Activated naive CD4-positive, alpha-beta T cell treated with anti-CD3 and anti-CD28 coated beads, Interleukin-2, amount 50 U/mL, for 72 hours (primary cell): ENCODE results near the gene ATR. TPM values are rescaled to one million over a fixed set of nuclear protein-coding genes. Genes with fewer than 3 reads are reported as not detected.

Source experiments
- ATAC-seq, 2 donors: fragments of 150-1000 bp; cut with Tn5 transposase; 2 replicates each; pipeline ENCODE4 v1.10.0; 2021; ENCODE audit warnings: mild to moderate bottlenecking in 2 of 2, moderate library complexity in 2 of 2
- DNase-seq, 2 donors: peaks; one replicate each; pipeline ENCODE4 v3.0.0; 2021 to 2022; ENCODE audit warnings: low spot score in 2 of 2
- H3K27ac Mint-ChIP-seq, 2 donors: one replicate each; pipeline ENCODE4 v1.8.0; 2022; ENCODE audit warnings: mild to moderate bottlenecking in 2 of 2, mixed read lengths in 2 of 2
- H3K36me3 Mint-ChIP-seq, 2 donors: one replicate each; pipeline ENCODE4 v1.8.0; 2022; ENCODE audit warnings: mixed read lengths in 2 of 2
- H3K9me3 Mint-ChIP-seq, 2 donors: one replicate each; pipeline ENCODE4 v1.8.0; 2022; ENCODE audit warnings: mixed read lengths in 2 of 2
- total RNA-seq, 2 donors: library from RNA; stranded (reverse); gene quantifications; one replicate each; pipeline ENCODE4 v1.2.3, GENCODE V29; 2022

The ATR gene
- total RNA-seq, 2 donors from 2014 or later, result 33.1 to 45.0 TPM

DNA sequence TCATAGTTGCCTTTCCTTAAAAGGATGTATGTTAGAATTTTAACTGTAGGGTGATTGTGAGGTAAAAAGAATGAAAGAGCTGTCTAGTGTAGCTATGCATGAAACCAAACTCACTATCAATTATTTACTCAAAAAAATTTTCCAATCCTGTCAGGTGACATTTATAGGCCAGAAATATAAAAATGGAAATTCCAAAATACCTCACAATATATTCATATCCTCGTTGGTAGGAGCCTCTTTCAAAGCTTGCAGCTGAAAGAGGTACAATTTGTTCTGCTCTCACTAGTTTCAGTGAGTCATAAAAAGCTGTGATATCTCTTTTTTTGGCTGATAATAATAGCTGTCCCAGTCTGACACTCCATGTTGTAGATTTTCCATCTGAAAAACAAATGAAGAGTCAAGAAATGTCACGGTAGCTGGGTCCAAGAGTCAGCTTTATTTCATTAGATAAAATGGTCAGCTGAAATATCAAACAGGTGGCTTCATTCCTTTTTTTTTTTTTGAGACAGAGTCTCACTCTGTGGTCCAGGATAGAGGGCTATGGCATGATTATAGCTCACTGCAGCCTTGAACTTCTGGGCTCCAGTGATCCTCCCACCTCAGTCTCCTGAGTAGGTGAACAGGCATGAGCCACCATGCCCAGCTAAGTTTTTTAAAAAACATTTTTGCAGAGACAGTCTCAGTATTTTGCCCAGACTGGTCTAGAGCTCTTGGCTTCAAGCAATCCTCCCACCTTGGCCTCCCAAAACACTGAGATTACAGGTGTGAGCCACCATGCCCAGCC is 79.9 kb downstream of the ATR start:
- Mint-ChIP-seq H3K9me3 (peaks cover 0 to 7% of the 10 kb centered on the region in 2 donors), H3K27ac (peak overlapping the region; percentile 55 to 87), H3K36me3 (peaks cover 8 to 40% of the 10 kb centered on the region in 2 donors)
- ATAC-seq (peak; percentile 69 to 88), DNase-seq (no peak)

DNA sequence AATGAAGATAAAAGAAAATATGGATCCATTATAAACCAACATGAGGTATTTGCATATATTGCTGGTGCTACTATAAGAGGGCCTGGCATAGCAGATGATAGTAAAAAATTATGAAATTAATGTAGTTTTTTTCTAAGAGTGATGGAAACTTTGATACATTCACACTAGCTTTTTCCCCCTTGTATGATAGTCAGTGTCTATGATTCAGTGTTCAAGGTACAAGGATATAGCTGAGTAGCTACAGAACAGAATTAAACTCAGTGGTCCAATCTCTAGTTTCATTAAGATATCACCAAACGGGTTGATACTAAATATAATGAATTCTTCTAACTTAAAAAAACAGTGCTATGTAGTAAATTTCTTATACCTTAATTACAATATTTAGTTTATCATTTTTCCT is 80.8 kb downstream of the ATR start:
- Mint-ChIP-seq H3K36me3 (peaks cover 8 to 41% of the 10 kb centered on the region in 2 donors), H3K27ac (peak overlapping the region in 1 of 2 donors; percentile 40), H3K9me3 (peaks cover 0 to 7% of the 10 kb centered on the region in 2 donors)
- peak; percentile 47 to 56 for ATAC-seq
- DNase-seq, result no peak

DNA sequence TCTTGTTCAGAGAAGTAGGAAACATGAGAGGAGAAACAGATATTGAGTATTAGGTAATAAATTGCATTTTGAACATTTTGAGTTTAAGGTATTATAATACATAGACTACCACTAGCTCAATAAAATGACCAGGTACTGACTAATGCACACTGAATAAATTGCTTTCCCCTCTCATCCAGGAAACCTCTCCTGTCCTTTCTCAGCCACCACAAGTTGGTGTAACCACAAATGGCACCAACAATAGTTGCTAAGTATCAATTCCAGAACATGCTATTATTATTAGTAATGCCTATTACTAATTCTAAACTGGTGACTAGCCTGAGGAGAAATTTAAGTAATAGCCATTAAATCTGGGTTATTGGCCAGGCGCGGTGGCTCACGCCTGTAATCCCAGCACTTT is 83.4 kb downstream of the ATR start:
- Mint-ChIP-seq H3K36me3 (peaks cover 24 to 44% of the 10 kb centered on the region in 2 donors), H3K9me3 (no peaks in the 10 kb centered on the region)

DNA sequence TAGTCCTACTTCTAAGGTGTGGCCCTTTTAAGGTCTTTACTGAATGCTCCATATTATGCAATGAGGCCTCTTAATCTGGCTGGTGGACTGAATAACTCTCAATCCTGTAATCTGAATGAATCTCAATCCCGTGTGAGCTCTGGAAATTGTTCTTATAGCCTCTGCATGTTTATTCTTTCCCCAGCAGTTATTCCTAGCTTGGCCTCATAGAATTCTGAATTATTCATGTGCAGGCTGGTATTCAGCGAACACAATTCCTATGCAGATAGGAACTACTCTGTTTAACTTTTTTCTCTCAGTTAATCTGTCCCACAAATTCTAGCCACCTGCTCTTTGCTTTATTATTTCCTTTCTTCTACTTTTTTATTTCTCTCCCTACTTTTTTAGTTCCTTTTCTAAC is 86.3 kb downstream of the ATR start:
- Mint-ChIP-seq H3K27ac (peak overlapping the region in 1 of 2 donors; percentile 65), H3K9me3 (no peaks in the 10 kb centered on the region), H3K36me3 (peaks cover 40 to 64% of the 10 kb centered on the region in 2 donors)
- no peak for DNase-seq
- no peak for ATAC-seq

More for the DNA sequence above, 83.4 kb downstream of the ATR start:
- DNase-seq, result no peak
- no peak for ATAC-seq
- H3K27ac Mint-ChIP-seq, result no peak overlapping the region

DNA sequence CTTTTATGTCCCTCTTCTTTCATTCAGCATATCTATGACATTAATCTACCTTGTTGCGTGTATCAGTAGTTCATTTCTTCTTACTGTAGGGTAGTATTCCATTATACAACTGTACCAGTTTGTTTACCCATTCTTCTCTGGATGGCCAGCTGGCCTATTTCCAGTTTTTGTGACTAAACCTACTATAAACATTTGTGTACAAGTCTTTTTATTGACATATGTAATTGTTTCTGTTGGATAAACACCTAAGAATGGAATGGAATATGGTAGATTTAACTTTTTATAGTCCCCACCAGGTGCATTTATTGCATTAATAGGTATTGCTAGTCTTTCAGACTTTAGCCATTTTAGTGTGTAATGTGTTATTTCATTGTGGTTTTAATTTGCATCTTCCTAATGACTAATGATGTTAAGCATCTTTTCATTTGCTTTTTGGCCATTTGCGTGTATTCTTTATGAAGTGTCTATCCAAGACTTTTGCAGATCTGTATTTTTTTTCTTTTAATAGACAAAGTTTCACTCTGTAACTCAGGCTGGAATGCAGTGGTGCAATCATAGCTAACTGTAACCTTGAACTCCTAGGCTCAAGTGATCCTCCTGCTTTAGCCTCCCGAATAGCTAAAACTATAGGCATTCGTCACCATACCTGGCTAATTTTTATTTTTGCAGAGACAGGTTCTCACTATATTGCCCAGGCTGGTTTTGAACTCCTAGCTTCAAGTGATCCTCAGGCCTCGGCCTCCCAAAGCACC is 88.8 kb downstream of the ATR start:
- no peak for ATAC-seq
- Mint-ChIP-seq H3K9me3 (no peaks in the 10 kb centered on the region), H3K36me3 (peaks cover 45 to 72% of the 10 kb centered on the region in 2 donors), H3K27ac (no peak overlapping the region)
- no peak for DNase-seq

DNA sequence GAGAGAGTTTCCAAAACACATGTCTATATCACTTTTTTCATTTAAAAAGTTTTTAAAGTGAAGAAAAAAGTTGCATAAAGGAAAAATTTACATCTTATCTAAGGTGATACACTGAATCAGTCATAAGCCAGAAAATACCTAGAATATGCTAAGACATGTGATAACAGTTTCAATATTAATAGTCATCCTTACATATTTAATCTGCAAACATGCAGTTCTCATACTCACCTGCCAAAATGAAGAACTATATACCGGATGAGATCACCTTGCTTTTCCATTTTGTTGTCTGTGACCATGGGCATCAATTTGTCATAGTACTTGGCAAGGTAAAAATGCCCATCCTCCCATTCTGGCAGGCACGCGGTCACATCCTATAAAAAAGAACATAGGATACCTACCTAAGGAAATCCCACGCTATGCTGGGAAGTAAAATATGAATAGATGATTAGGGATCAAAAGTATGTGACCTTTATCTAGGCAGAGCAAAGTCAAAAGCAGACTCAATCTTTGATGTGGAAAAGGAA is 93.6 kb downstream of the ATR start:
- Mint-ChIP-seq H3K27ac (peak overlapping the region in 1 of 2 donors; percentile 47), H3K9me3 (peaks cover 0 to 5% of the 10 kb centered on the region in 2 donors), H3K36me3 (peaks cover 42 to 82% of the 10 kb centered on the region in 2 donors)
- DNase-seq (no peak), ATAC-seq (peak in 1 of 2 donors; percentile 86)

DNA sequence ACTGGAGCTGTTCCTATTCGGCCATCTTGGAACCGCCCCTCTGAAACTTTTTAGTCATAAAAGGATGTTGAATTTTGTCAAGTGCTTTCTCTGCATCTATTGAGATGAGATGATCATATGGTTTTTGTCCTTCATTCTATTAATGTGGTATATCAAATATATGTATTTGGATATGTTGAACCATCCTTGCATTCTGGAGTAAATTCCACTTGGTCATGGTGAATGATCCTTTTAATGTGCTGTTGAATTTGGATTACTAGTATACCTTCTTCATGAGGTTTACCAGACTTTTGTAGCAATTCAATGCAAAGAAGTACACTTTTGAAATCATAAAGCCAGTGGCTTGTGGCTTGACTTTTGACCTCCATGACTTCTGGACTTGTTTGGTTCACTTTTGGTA is 97.3 kb downstream of the ATR start:
- peaks cover 41 to 67% of the 10 kb centered on the region in 2 donors for H3K36me3 Mint-ChIP-seq
- H3K9me3 Mint-ChIP-seq, result peaks cover 8 to 12% of the 10 kb centered on the region in 2 donors
- ATAC-seq, result no peak
- no peak overlapping the region for H3K27ac Mint-ChIP-seq
- DNase-seq, result no peak

DNA sequence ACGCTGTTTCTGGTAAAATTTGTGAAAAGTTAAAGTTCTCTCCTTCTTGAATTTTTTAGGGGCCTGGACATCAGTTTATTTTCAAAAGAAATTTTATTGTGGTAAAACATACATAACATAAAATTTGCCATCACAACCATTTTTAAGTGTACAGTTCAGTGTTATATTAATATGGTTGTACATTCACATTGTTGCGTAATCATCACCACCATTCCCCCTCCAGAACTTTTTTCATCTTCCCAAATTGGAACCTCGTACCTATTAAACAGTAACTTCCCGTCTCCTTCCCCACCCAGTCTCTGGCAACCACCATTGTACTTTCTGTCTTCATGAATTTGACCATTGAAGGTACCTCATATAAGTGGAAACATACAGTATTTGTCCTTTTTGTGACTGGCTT is 107.7 kb downstream of the ATR start:
- no peak for DNase-seq
- Mint-ChIP-seq H3K27ac (no peak overlapping the region), H3K36me3 (peaks cover 0 to 11% of the 10 kb centered on the region in 2 donors), H3K9me3 (no peaks in the 10 kb centered on the region)
- ATAC-seq, result no peak

DNA sequence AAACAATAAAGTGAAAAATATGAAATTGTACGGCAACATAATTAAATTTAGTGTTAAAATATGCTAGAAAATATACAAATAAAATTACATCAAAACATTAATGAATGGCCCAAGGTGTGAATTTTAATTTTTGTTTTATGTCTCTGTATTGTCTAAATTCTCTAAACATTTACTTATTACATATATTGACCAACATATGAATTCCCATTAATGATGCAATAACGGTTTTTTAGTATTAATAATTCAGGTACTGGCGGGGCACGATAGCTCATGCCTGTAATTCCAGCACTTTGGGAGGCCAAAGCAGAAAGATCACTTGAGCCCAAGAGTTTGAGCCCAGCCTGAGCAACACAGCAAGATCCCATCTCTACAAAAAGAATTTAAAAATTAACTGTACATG is 110.1 kb downstream of the ATR start:
- no peak overlapping the region for H3K27ac Mint-ChIP-seq
- peaks cover 0 to 17% of the 10 kb centered on the region in 2 donors for H3K36me3 Mint-ChIP-seq
- H3K9me3 Mint-ChIP-seq, result no peaks in the 10 kb centered on the region
- DNase-seq (no peak), ATAC-seq (no peak)

DNA sequence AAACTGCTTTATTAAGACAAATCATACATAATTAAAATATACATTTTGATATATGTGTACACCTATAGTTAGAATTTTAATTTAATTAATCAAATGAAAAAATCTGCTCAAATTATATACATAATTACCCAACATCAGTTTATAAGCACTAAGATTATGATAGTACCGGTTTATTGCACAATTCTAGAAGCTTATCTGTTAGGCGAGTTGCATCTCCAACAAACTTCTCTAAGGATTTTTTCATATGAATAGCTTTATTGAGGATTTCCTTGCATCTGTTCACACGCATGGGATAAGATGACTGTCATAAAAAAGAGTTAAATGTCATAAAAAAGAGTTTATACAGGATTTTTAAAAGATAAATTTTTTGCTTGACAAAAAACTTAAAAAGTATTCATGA is 110.8 kb downstream of the ATR start:
- Mint-ChIP-seq H3K36me3 (peaks cover 0 to 11% of the 10 kb centered on the region in 2 donors), H3K9me3 (no peaks in the 10 kb centered on the region), H3K27ac (no peak overlapping the region)
- no peak for DNase-seq
- no peak for ATAC-seq

DNA sequence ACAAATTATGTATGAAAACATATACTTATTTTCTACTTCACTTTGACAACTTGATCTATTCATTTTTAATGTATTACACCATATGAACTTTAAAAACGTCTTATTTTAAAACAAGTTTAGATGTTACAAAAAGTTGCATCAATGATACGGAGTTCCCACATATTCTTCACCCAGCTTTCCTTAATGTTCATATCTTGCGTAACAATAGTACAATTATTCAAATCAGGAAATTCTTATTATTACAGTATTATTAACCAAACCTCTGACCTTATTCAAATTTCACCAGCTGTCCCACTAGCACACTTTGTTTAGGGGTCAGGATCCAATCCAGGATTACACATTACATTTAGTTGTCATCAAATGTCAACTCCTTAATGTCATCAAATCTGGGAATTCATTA is 117.8 kb downstream of the ATR start:
- peaks cover 4 to 6% of the 10 kb centered on the region in 2 donors for H3K36me3 Mint-ChIP-seq

DNA sequence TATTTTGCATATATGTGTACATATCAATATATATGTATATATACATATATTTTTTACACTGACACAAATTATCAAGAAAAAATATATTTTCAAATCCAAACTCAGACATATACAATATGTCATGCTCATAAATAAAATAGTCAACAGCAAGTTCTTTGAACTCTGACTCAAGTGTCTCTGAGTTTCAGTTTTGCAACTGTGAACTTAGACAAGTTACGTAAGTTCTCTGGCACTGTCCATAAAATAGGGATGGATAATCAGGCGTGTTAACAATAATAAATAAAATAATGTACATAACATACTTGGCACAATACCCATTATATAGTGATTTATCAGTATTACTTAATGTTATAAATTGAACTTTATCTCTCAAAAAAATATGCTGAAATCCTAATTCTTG is 118.6 kb downstream of the ATR start:
- H3K27ac Mint-ChIP-seq, result no peak overlapping the region
- DNase-seq (no peak), ATAC-seq (no peak)
- no peaks in the 10 kb centered on the region for H3K9me3 Mint-ChIP-seq
- H3K36me3 Mint-ChIP-seq, result peaks cover 4 to 6% of the 10 kb centered on the region in 2 donors

More for the DNA sequence above, 117.8 kb downstream of the ATR start:
- ATAC-seq (no peak), DNase-seq (no peak)
- Mint-ChIP-seq H3K27ac (no peak overlapping the region), H3K9me3 (no peaks in the 10 kb centered on the region)

DNA sequence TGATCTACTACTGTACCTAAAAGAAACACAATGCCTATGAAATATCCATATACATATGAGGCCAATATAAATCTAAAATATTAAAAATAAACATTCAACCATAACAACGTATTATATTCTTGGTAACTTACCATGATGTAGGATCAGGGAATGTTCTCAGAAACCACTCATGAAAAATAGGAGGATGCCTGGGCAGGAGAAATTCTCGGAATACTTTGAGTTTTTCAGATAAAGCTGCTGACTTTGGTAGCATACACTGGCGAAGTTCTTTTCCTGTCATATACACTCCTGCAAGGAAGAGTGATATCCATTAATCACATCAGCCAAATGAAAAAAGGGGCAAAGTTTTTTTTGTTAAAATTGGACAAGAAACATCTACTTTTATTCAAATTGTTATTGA is 119.4 kb downstream of the ATR start:
- Mint-ChIP-seq H3K36me3 (peaks cover under 1 to 4% of the 10 kb centered on the region in 2 donors), H3K9me3 (no peaks in the 10 kb centered on the region), H3K27ac (no peak overlapping the region)
- DNase-seq (no peak), ATAC-seq (no peak)

DNA sequence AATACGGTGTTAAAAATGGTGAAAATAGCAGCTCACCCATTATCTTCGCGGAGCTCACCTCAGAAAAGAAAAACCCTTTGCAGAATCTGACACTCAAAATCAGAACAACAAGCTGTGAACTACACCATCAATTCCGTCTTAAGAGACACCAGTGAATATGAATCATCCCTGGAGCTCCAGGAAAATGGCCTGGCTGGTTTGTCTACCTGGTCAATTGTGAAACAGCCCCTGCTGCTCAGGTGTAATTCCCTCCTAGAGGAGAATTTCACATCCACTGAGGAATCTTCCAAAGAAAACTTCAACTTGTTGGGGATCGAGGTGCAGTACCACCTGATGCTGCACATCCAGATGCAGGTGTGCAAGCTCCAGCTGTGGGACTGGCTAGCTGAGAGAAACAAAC is 127.7 kb downstream of the ATR start:
- ATAC-seq, result no peak
- H3K27ac Mint-ChIP-seq, result no peak overlapping the region
- H3K36me3 Mint-ChIP-seq, result peaks cover 19 to 26% of the 10 kb centered on the region in 2 donors
- DNase-seq, result no peak
- H3K9me3 Mint-ChIP-seq, result no peaks in the 10 kb centered on the region

DNA sequence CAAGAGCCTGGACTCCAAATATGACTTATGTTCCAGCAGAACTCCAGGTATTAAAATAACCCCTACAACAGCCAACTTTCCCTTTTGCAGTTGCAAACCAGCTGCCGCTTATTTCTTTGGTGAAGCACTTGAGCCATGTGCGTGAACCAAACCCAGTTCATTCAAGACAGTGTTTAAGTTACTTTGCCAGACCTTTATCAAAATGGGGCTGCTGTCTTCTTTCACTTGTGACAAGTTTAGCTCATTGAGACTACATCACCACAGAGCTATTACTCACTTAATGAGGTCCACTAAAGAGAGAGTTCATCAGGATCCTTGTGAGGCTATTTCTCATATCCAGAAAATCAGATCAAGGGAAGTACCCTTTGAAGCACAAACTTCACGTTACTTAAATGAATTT is 128.3 kb downstream of the ATR start:
- H3K9me3 Mint-ChIP-seq, result no peaks in the 10 kb centered on the region
- ATAC-seq (no peak), DNase-seq (no peak)
- H3K27ac Mint-ChIP-seq, result no peak overlapping the region
- peaks cover 24 to 28% of the 10 kb centered on the region in 2 donors for H3K36me3 Mint-ChIP-seq

DNA sequence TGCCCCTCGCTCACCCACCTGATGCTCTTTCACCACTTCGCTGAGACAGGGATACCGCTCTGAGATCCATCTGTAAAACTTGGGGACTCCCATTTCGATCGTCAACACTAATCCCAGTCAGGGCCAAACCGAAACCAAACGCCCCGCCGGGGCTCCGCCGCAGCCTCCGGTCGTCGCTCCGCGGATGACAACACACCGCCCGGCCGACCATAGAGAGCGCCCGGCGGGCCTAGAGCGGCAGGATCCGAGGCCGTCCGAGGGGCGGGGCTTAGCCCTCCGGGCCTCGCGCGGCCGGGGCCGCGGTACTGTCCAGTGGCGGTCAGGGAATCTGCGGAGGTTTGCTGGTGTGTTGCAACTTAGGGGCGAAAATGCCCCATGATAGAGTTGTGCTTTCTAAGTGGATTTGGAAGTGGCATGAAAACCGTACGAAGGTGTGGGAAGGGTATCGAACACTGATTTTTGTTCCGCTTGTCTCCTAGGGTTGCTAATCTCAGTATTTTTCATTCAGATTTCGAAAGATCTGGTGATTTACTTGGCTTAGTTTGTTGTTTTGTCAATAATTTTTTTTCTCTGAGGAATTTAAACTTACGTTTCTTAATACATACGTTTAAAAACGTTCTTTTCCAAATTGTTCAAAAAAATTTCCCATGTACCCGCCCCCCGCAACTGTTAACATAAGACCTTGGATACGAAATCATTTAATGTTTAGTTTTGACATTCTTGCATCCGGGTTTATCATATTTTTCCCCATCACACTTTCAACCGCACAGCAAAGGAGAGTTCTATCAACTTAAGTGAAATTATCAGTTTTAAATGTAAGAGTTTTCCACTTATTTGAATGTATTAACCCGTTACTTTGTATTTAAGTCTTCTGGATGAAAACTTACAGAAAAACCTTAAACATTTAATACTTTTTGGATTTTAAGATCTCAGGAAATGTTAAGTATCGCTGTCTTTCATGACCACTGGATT is 130.4 kb downstream of the ATR start, which contains the start of gene XRN1:
TSS of gene XRN1 (minus strand) at position 186 of the 972 bp plus-strand sequence. CDS start at position 93, 93 bp downstream.
- DNase-seq (peak; percentile 93 to 99), ATAC-seq (peak; percentile 86 to 92)
- H3K27ac Mint-ChIP-seq, result peak within 1 kb of the TSS; percentile 99 to 100
- peaks cover 24 to 34% of the 10 kb centered on the region in 2 donors for H3K36me3 Mint-ChIP-seq
- H3K9me3 Mint-ChIP-seq, result peaks cover 0 to 5% of the 10 kb centered on the region in 2 donors
